Measurements from ENCODE around the gene SMG5. TPM values are rescaled to one million over a fixed set of nuclear protein-coding genes. Genes with fewer than 3 reads are reported as not detected.

SMG5 gene
- total RNA-seq, 1 experiment from 2014 or later, result 103 TPM

GRCh38 chr1:156213644-156213966 lies 69.0 kb downstream of the SMG5 start:
- no peaks in the 10 kb centered on the region for H3K79me1 ChIP-seq (ENCODE audit: insufficient read depth, low read depth, low read length, poor library complexity, severe bottlenecking)
- no peak for TF ChIP-seq CTCF (conservative IDR thresholded peaks at IDR 0.05)
- no peak overlapping the region for H2BK5ac ChIP-seq (ENCODE audit: insufficient read length, low read length)
- H3K4ac ChIP-seq (ENCODE audit: low read depth, low read length), result no peak overlapping the region
- Mint-ChIP-seq H3K27me3 (ENCODE audit: low read depth) (peaks cover 2% of the 10 kb centered on the region; the same call in 1 of the 2 replicates), H3K36me3 (ENCODE audit: insufficient read depth in 1 of 3, low read depth in 3 of 3) (peaks cover 14 to 64% (median 28%) of the 10 kb centered on the region in 3 experiments), H3K4me3 (peak overlapping the region; percentile 94 to 95), H3K27ac (peak overlapping the region; percentile 99 to 100 (median 100)), H3K4me1 (peaks cover 24 to 25% of the 10 kb centered on the region in 2 experiments), H3K9me3 (no peaks in the 10 kb centered on the region)
- no CpG with 5 or more reads among the region's 11 CpGs for WGBS (ENCODE audit: extremely low coverage, insufficient read length, low lambda C conversion rate)
- H4K20me1 ChIP-seq (ENCODE audit: control insufficient read depth, insufficient read depth, insufficient read length), result no peaks in the 10 kb centered on the region
- peak overlapping the region; percentile 6; the same call in 1 of the 2 replicates for H3K14ac ChIP-seq (ENCODE audit: insufficient read depth, low read length)
- no peak overlapping the region for H2BK20ac ChIP-seq (ENCODE audit: low read depth, low read length, poor library complexity, severe bottlenecking)
- no peak overlapping the region for H3T11ph ChIP-seq (ENCODE audit: low read length)
- no peak overlapping the region for H2AK5ac ChIP-seq (ENCODE audit: insufficient read length, low read length)
- H3K79me2 ChIP-seq (ENCODE audit: insufficient read depth, low read length), result no peaks in the 10 kb centered on the region
- no peak overlapping the region for H4K5ac ChIP-seq (ENCODE audit: insufficient read length, low read depth, low read length)
- no peak overlapping the region for H2BK120ac ChIP-seq (ENCODE audit: low read depth, low read length, poor library complexity, severe bottlenecking)
- H4K8ac ChIP-seq (replicated peaks; ENCODE audit: insufficient read length, low read depth, low read length), result no peak overlapping the region
- H2AFZ ChIP-seq (ENCODE audit: low read length), result no peak overlapping the region
- peak overlapping the region; percentile 73 for H3K4me2 ChIP-seq (ENCODE audit: insufficient read depth, insufficient read length, low read length)
- no peak for DNase-seq
- no peak overlapping the region for H3K23ac ChIP-seq (ENCODE audit: insufficient read length, low read depth, low read length)
- no peaks in the 10 kb centered on the region for H3K4me1 ChIP-seq (ENCODE audit: insufficient read depth, low read length)
- H3K23me2 ChIP-seq (ENCODE audit: insufficient read length, low read depth, low read length, poor library complexity, severe bottlenecking), result peaks cover 8% of the 10 kb centered on the region
- H2BK15ac ChIP-seq (ENCODE audit: low read depth, low read length), result no peak overlapping the region
- peak overlapping the region; percentile 99 for H3K9ac ChIP-seq (ENCODE audit: extremely low read depth, insufficient read length, low read length)
- H3K56ac ChIP-seq (ENCODE audit: insufficient read length, low read depth, low read length), result no peak overlapping the region
- no peak overlapping the region for H2BK12ac ChIP-seq (ENCODE audit: insufficient read length, low read depth, low read length)
- peak overlapping the region; percentile 91 for H3K27ac ChIP-seq (ENCODE audit: insufficient read length, low read depth, low read length)
- H3K27me3 ChIP-seq (ENCODE audit: insufficient read depth, low read length), result no peaks in the 10 kb centered on the region
- H3K18ac ChIP-seq (ENCODE audit: insufficient read length, low read depth, low read length), result no peak overlapping the region
- H3K9me3 ChIP-seq (ENCODE audit: control insufficient read depth, low read depth, low read length), result no peaks in the 10 kb centered on the region
- no peak overlapping the region for H4K91ac ChIP-seq (ENCODE audit: insufficient read length, low read depth, low read length)
